HL-60 (cell line): ENCODE measurements around the gene CHRNG.
"Not testable (repeated sequence)": the region's sequence is repeated elsewhere in the genome, so short reads cannot be mapped to it uniquely, and the experiment has no call there.

Experiments used
- DNase-seq, 2 experiments: peaks; one replicate each; pipeline ENCODE4 v3.0.0-alpha.2; 2010 to 2020; ENCODE audit warnings: low read depth in 1 of 2, low spot score in 1 of 2
- H3K27ac ChIP-seq: fragments of 250-450 bp; sonication (Bioruptor Pico); replicated peaks from 2 replicates; pipeline ENCODE4 v1.5.1; 2020; ENCODE audit warnings: mild to moderate bottlenecking, moderate library complexity
- H3K27me3 ChIP-seq: fragments of 250-450 bp; sonication (Bioruptor Pico); 2 replicates; pipeline ENCODE4 v1.5.1; 2021; ENCODE audit warnings: mild to moderate bottlenecking, moderate library complexity; ENCODE audit not compliant: insufficient read depth, poor library complexity, severe bottlenecking
- H3K4me3 ChIP-seq: replicated peaks from 2 replicates; pipeline ENCODE4 v1.5.1; 2011; ENCODE audit warnings: mild to moderate bottlenecking, control low read depth, low read length; ENCODE audit not compliant: insufficient read depth
- CTCF ChIP-seq: IDR thresholded peaks from one replicate; pipeline ENCODE4 v1.5.1; 2011; ENCODE audit warnings: low read length, control low read depth, inconsistent platforms; ENCODE audit not compliant: insufficient read depth
- GABPA ChIP-seq: IDR thresholded peaks from 2 replicates; pipeline ENCODE4 v1.6.1; 2012; ENCODE audit warnings: low read depth
- POLR2AphosphoS5 ChIP-seq: IDR thresholded peaks from 2 replicates; pipeline ENCODE4 v1.6.1; 2012; ENCODE audit warnings: low read depth
- REST ChIP-seq: IDR thresholded peaks from 2 replicates; pipeline ENCODE4 v1.6.1; 2012; ENCODE audit warnings: low read depth; ENCODE audit not compliant: insufficient replicate concordance
- SPI1 ChIP-seq: IDR thresholded peaks from 2 replicates; pipeline ENCODE4 v1.6.1; 2012; ENCODE audit warnings: low read depth, mild to moderate bottlenecking, borderline replicate concordance

CHRNG gene

GRCh38 chr2:232530626-232531260, 8.7 kb upstream of the CHRNG start:
- DNase-seq = no peak
- Histone ChIP-seq H3K27ac (no peak overlapping the region), H3K27me3 (no peaks in the 10 kb centered on the region), H3K4me3 (no peak overlapping the region)
- TF ChIP-seq GABPA = no peak
- no peak for TF ChIP-seq SPI1
- no peak for TF ChIP-seq REST
- TF ChIP-seq CTCF = no peak

DNA sequence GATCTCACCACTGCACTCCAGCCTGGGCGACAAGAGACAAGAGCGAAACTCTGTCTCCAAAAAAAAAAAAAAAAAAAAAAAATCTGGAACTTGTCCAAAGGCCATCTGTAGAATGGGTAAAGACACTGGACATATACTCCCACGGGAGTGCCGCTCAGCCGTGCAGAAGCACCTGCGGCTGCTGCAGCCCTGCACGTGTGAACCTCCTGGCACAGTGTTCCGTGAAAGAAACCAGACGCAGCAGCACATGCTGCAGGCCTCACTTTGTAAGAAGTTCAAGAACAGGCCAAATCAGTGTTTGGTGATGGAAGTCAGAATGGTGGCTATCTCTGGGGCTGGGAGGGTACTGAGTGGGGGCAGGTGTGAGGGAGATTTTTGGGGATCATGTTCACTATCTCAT, 7.1 kb upstream of the CHRNG start:
- TF ChIP-seq REST (no peak), POLR2AphosphoS5 (no peak), SPI1 (no peak), GABPA (no peak), CTCF (no peak)
- H3K27me3 ChIP-seq = no peaks in the 10 kb centered on the region
- H3K4me3 ChIP-seq = no peak overlapping the region
- DNase-seq = no peak
- H3K27ac ChIP-seq = no peak overlapping the region

GRCh38 chr2:232532821-232533220, 6.7 kb upstream of the CHRNG start:
- not testable (repeated sequence) for H3K27ac ChIP-seq, H3K4me3 ChIP-seq, DNase-seq, H3K27me3 ChIP-seq

DNA sequence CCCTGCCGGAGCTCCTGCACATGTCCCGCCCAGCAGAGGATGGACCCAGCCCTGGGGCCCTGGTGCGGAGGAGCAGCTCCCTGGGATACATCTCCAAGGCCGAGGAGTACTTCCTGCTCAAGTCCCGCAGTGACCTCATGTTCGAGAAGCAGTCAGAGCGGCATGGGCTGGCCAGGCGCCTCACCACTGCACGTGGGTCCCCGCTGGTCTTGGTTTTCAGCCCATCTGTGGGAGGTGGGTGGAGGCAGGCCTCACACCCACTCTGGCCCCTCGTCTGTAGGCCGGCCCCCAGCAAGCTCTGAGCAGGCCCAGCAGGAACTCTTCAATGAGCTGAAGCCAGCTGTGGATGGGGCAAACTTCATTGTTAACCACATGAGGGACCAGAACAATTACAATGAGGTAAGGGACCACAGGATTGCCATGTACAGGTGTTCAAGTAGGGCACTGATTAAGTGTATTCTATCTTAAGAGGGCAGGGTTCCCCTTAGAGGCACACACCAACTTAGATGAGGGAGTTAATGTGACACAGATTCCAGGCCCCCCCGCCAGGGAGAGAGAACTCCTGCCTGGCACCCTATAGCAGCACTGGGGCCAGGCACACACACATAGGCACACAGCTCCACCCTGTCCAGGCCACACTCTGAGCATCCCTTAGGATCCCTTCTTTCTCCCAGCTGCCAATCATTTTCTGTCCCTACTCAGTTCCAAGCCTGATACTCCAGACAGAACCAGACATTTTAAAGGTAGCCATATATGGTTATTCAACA, 5.4 kb upstream of the CHRNG start:
- H3K27me3 ChIP-seq = no peaks in the 10 kb centered on the region
- TF ChIP-seq CTCF (no peak), POLR2AphosphoS5 (no peak), GABPA (no peak), SPI1 (no peak), REST (no peak)
- H3K27ac ChIP-seq = no peak overlapping the region
- DNase-seq = no peak
- H3K4me3 ChIP-seq = no peak overlapping the region
